ENCODE measurements around the gene FGF16.
"Not testable (repeated sequence)": the region's sequence is repeated elsewhere in the genome, so short reads cannot be mapped to it uniquely, and the experiment has no call there.

Gene FGF16

DNA sequence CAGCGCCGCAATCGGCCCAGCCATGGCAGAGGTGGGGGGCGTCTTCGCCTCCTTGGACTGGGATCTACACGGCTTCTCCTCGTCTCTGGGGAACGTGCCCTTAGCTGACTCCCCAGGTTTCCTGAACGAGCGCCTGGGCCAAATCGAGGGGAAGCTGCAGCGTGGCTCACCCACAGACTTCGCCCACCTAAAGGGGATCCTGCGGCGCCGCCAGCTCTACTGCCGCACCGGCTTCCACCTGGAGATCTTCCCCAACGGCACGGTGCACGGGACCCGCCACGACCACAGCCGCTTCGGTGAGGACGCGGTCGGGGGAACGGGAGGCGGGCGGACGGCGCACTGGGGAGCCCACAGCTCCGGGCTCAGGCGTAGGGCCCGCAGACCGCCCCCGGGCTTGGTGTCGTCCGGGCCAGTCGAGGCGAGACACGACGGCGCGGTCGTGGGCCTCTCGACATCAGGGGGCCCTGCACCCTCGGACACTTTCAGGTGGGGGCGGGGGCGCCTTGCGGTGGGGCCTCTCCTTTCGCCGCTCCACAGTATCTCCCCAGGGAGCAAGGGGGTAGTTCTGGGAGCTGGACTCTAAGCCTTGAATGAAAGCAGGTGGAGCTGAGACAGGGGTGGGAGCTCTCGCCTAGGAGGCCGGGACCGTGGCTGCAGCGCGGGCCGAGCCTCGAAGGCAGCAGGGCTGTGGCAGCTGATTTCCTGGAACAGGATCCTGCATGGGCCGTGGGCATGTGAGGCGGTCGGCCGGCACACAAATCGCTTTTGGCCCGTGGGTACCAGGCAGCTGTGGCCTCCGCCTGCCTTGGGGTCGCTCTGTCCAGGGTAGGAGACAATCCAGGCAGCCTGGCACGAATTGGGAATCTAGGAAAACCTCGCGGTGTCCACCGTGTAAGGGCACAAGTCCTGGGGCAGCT lies 722 bp downstream of the FGF16 start:
- DNase-seq (ENCODE audit: low read depth in 2 of 2), result no peak

DNA sequence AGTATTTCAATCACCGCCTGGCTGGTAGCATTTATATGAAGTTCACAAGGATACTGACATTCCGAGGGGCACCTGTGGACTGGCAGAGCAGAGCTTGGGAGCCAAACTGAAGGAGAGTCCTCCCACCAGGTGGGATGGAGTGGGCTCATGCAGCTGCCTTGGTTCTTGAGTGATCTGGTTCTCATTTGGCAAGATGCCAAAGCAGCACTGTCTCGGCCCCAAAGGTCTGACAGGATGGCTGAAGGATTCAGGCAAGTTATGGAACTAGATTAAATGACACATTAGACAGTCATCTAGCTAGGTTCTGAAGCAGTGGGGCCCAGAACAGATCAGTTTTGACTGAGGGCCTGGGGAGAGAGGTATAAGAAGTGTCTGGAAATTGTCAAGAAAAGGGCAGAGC lies 3.2 kb downstream of the FGF16 start:
- no peak for DNase-seq (ENCODE audit: low read depth in 2 of 2)

DNA sequence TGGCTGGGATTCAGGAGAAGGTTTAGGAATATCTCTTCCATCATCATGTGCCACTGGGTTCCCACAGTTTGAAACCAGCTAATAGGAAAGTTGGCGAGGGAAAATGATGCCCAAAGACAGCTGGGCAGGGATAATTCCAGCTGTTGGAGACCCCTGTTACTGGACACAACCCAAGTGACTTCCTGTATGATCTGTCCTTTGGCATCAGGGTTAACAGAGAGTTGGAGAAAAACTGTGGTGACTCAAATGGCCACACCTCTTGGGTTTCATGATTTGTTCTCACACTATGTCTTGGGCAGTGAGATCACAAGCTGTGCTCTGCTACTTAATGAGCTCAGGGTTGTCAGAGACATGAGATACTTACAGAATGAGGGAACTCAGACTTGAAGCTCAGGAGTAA lies 3.8 kb downstream of the FGF16 start:
- no peak for DNase-seq (ENCODE audit: low read depth in 2 of 2)

DNA sequence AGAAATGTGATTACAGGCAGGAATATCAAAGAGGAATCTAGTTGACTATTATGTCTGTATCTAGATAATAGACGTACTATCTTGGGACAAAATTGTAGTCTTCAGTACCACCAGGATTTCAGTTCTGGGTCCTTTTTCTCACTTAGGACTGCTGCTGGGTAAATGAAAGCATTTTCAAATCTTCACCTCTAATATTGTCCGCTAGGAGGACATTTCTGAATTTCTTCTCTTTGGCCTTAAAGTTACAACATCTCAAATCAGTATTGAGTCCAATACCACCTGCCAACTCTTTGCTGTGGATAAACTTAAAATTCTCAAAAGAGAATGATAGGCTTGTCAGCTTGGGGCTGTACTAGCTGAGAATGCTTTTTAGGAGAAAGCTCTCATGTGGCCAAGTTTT lies 6.0 kb downstream of the FGF16 start:
- no peak for DNase-seq (ENCODE audit: low read depth in 2 of 2)

DNA sequence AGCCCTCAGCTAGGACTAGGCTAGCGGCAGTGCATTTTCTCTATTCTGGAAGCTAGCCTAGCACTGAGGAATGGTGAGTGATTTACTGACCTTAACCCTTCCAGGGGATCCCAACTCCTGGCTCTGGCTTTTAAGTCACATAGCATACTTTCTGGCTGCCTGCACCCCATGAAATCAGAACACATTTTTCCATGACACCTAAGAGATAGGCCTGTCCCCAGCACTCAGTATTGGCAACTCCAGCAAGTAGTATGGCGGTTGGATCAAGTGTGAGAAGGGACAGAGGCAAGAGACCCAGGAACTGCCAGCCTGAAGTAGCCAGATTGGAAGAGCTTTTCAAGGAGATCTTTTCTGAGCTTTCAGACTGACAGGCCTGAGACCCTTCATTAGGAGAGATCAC lies 8.2 kb downstream of the FGF16 start:
- DNase-seq (ENCODE audit: low read depth in 2 of 2), result no peak

DNA sequence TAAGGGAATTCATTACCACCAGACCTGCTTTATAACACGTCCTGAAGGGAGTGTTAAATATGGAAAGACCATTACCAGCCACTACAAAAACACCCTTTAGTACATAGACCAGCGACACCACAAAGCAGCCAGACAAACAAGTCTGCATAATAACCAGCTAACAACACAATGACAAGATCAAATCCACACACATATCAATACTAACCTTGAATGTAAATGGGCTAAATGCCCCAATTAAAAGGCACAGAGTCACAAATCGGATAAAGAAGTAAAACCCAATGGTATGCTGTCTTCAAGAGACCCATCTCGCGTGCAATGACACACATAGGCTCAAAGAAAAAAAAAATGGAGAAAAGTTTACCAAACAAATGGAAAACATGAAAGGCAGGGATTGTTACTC lies 36.9 kb downstream of the FGF16 start:
- DNase-seq (ENCODE audit: low read depth in 2 of 2), result no peak

DNA sequence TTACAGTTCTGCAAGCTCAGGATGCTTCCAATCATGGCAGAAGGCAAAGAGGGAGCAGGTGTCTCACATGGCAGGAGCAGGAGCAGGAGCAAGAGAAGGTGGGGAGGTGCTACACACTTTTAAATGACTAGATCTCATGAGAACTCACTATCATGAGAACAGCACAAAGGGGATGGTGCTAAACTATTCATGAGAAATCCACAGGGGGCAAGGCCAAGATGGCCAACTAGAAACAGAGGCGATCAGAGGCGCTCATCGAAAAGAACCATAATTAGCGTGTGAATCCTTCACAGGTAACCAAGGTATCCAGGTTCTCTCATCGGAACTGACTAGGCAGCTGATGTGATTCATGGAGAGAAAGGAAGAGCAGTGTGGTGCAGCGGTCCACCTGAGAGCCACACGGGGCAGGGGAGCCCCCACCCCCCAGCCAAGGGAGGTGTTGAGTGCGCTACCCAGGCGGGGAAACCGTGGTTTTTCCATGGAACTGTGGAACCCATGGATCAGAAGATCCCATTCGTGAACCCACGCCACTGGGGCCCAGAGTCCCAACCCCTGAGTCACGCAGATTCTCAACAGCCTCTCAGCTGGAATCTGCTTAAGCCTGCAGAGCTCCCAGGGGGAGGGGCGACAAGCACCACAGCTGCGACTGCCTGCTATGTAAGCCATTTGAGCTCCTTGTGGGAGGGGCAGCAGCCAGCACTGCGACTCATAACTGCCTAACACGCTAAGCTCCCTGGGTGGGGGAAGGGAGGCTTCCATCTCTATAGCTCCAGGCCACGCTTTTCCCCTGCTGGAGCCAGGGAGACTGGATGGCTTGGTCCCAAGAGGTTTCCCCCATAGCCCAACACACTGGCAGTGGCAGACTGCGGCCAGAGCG lies 46.7 kb downstream of the FGF16 start:
- DNase-seq (ENCODE audit: low read depth in 2 of 2), result no peak

DNA sequence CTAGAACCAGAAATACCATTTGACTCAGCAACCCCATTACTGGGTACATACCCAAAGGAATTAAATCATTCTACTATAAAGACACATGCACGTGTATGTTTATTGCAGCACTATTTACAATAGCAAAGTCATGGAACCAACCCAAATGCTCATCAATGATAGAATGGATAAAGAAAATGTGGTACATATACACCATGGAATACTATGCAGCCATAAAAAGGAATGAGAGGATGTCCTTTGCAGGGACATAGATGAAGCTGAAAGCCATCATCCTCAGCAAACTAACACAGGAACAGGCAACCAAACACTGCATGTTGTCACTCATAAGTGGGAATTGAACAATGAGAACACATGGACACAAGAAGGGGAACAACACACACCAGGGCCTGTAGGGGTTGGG lies 53.0 kb downstream of the FGF16 start:
- DNase-seq (ENCODE audit: low read depth in 2 of 2), result not testable (repeated sequence)

DNA sequence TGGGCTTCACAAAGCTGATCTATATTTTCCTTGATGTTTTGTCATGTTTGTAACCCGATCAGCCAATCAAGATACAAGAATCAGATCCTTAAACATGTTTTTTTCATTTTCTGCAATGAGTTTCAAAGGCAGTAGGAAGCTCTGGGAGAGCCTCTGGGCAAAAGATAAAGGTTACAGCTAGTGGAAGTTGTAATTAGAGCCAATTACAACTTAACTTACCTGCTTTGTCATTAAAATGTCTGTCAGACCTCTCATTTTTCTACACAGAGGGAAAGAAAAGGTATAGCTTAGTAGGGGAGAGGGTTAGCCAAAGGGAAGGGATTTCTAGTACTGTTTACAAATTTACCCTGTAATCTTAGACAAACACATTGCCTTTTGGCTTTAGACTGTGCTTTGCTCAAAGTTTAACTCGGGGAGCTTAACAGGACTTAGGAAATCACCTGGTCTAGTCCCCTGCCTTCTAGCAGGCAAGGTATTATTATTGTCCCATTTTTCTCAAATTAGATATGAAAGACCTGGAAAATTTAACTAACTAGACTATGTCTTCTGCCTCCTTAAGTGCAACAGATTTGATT lies 55.8 kb downstream of the FGF16 start:
- DNase-seq (ENCODE audit: low read depth in 2 of 2), result no peak

DNA sequence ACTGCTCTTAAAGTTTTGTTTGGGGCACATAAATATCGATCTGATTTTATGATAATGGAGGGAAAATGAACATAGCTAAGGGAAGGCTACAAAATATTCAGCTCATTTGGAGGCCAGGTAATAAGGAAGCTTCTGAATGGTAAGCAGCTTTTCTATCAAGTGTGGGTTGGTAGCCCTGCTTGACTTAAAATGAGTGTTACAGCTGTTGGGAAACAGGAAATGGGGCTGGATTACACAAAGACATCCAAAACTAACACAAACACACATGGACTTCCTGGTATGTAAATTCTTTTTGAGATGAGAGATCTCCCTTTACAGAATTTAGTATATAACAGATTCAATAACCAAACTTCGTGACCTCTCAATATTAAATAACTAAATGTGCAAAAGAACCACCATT lies 58.0 kb downstream of the FGF16 start:
- no peak for DNase-seq (ENCODE audit: low read depth in 2 of 2)

Data from stimulated activated CD8-positive, alpha-beta memory T cell treated with anti-CD3 and anti-CD28 coated beads, Interleukin-2, amount 100 ng/mL, for 1 hour (primary cell).